Fibroblast of lung (primary cell): ENCODE results near the gene PALLD.

ENCODE experiments used
- CTCF ChIP-seq, 2 donors: IDR thresholded peaks in 1 of 2; conservative IDR thresholded peaks in 1 of 2; 1 replicate in 1 of 2; 2 replicates in 1 of 2; pipeline ENCODE4 v1.5.1; 2011 to 2012; ENCODE audit warnings: low read length in 2 of 2, control low read depth in 1 of 2, inconsistent platforms in 1 of 2, low read depth in 1 of 2, mild to moderate bottlenecking in 1 of 2
- EZH2 ChIP-seq: IDR thresholded peaks from 2 replicates; pipeline ENCODE4 v1.5.1; 2012; ENCODE audit warnings: low read length, control low read depth, mild to moderate bottlenecking; ENCODE audit errors: missing control alignments

DNA sequence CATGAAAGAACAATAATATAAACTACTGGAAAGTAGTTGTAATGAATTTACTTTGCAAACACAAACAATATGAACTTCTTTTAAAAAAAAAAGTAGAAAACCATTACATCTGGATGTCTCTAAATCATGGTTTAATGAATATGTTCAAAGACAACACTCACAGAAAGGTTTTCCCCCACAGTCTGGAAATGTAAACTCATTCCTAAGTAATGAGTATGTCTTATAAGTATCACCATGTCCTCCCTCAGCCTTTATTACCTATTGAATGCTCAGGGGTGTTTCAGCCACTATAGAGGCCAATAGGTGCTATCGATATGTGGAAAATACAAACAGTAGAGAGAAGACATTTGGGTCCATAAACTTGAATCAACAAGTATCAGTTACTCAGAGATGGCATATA, 186.7 kb downstream of the PALLD start:
- TF ChIP-seq CTCF (conservative IDR thresholded peaks at IDR 0.05 in 1 of 2, IDR thresholded peaks at IDR 0.05 in 1 of 2; ENCODE audit: low read depth in 1 of 2, low read length in 2 of 2) (no peak), EZH2 (no peak)
